Mucosa of rectum (tissue), 2 donors: ENCODE results near the gene NR1H4.
A peak's percentile ranks its signal among the peaks of the same experiment; 100 is the strongest.

Source experiments
- H3K27ac ChIP-seq, 2 donors: one replicate each; pipeline ENCODE4 v1.7.0; 2013; ENCODE audit warnings: inconsistent platforms in 2 of 2, low read depth in 2 of 2, low read length in 2 of 2
- H3K27me3 ChIP-seq, 2 donors: one replicate each; pipeline ENCODE4 v1.7.0; 2013; ENCODE audit warnings: low read length in 2 of 2; ENCODE audit not compliant: control insufficient read depth in 2 of 2, insufficient read depth in 2 of 2
- H3K36me3 ChIP-seq, 2 donors: one replicate each; pipeline ENCODE4 v1.7.0; 2013; ENCODE audit warnings: low read length in 2 of 2; ENCODE audit not compliant: control insufficient read depth in 2 of 2, insufficient read depth in 2 of 2
- H3K4me1 ChIP-seq, 2 donors: one replicate each; pipeline ENCODE4 v1.7.0; 2013; ENCODE audit warnings: low read length in 2 of 2, mild to moderate bottlenecking in 1 of 2; ENCODE audit not compliant: control insufficient read depth in 2 of 2, insufficient read depth in 2 of 2
- H3K4me3 ChIP-seq, 2 donors: one replicate each; pipeline ENCODE4 v1.7.0; 2013; ENCODE audit warnings: low read length in 2 of 2
- H3K9ac ChIP-seq, 2 donors: one replicate each; pipeline ENCODE4 v1.7.0; 2013; ENCODE audit warnings: low read length in 2 of 2, low read depth in 1 of 2, mild to moderate bottlenecking in 1 of 2
- H3K9me3 ChIP-seq, 2 donors: one replicate each; pipeline ENCODE4 v1.7.0; 2013; ENCODE audit warnings: low read length in 2 of 2; ENCODE audit not compliant: control insufficient read depth in 2 of 2
- donor health status: healthy.
- donor health status: Normal muscosa, but diverticular disease.

NR1H4 gene

DNA sequence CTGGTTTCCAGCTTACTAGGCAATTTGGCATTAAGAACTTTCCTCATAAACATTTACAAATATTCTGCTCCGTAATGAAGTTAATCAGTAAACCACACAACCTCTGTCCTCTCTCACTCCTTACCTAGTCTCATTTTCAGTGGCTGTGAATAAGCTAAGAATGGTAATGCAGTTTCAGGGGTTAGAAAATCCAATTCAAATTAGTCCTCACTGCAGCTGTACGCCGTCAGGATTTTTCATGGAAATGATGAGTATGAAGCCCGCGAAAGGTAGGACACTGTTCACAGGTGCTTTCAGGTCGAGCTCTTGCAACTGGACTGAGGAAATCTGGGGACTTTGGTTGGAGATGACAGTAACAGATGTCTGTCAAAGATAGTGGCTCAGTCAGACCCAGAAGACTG lies 29.6 kb downstream of the NR1H4 start:
- H3K9me3 ChIP-seq = no peaks in the 10 kb centered on the region
- H3K36me3 ChIP-seq = no peaks in the 10 kb centered on the region
- H3K4me1 ChIP-seq = peaks cover 0 to 11% of the 10 kb centered on the region in 2 donors
- peak overlapping the region; percentile 60 to 66 for H3K4me3 ChIP-seq
- peak overlapping the region in 1 of 2 donors; percentile 24 for H3K9ac ChIP-seq
- peak overlapping the region; percentile 38 to 54 for H3K27ac ChIP-seq
- H3K27me3 ChIP-seq = no peaks in the 10 kb centered on the region

DNA sequence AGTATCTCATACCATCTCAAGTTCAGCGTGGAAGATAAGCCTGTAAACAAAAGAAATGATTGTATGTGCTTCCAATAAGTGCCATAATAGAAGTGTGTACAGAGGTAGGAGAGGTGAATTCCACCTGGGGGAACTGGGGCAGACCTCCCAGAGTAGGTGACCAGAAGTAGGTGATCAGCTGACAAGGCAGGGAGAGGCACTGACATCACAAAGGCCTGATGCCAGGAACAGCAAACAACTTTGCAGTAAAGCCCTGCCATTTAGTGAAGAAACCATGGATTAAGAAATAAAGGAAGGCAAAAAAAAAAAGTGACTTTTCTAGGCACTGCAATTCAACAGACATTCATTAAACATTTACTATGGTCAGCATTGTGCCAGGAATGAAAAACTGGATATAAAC lies 31.1 kb downstream of the NR1H4 start:
- peak overlapping the region; percentile 53 to 73 for H3K27ac ChIP-seq
- H3K4me1 ChIP-seq = peaks cover 0 to 11% of the 10 kb centered on the region in 2 donors
- no peaks in the 10 kb centered on the region for H3K27me3 ChIP-seq
- H3K9me3 ChIP-seq = no peaks in the 10 kb centered on the region
- peak overlapping the region in 1 of 2 donors; percentile 17 for H3K4me3 ChIP-seq
- H3K9ac ChIP-seq = peak overlapping the region in 1 of 2 donors; percentile 35
- no peaks in the 10 kb centered on the region for H3K36me3 ChIP-seq

DNA sequence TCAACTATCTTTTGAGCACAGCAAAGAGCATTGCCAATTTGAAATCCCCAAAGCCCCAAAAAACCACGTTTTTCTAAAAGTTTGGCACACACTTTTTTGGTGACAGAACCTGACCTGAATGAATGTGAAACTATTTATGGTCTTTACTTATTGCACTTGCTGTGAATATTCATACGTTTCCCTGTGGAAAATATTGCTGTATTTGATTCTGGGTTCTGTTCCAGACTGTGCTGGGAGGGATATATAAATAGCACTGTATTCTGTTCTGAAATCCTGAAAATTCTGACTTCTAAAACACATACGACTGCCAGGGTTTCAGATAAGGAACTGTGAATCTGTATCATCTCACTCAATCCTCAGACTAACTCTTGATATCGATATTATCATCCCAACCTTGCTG lies 35.1 kb downstream of the NR1H4 start:
- Histone ChIP-seq H3K9me3 (no peaks in the 10 kb centered on the region), H3K4me3 (no peak overlapping the region), H3K27ac (no peak overlapping the region), H3K9ac (no peak overlapping the region), H3K27me3 (no peaks in the 10 kb centered on the region), H3K4me1 (peaks cover 0 to 8% of the 10 kb centered on the region in 2 donors), H3K36me3 (no peaks in the 10 kb centered on the region)

DNA sequence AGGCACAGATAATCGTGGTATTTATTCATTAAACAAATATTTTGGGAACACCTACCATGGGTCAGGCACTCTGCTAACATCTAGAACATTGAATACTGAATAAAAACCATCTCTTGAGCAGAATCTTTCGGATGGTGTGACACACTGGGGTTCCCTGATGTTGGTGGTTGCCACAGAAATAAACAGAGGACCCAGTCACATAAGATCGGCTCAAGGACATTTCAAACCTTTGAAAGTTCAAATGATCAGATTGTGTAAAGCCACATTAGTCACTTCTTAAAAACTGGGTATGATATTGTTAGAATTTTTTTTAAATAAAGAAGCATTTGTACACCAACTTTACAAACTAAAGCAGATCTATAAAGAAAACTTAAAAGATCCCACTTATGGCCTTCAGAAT lies 39.0 kb downstream of the NR1H4 start:
- Histone ChIP-seq H3K4me3 (no peak overlapping the region), H3K27ac (no peak overlapping the region), H3K9me3 (no peaks in the 10 kb centered on the region), H3K27me3 (no peaks in the 10 kb centered on the region), H3K36me3 (no peaks in the 10 kb centered on the region), H3K9ac (no peak overlapping the region), H3K4me1 (no peaks in the 10 kb centered on the region)

DNA sequence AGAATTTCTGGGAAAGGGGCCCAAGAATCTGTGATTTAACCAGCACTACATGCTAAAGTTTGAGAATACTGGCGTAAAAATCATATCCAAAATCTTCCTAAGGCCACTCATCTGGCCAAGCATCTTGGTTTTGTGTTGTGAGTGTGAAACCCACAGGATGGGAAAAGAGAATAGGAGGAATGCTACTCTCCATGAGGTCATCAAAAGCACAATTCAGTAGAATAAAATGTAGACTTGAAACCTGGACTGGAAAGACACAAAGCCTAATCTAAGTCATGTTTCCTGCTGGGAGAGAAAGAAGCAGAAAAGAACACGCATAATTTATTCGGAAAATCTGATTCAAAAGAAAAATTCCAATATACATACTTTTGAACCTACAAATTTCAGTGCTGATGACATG lies 42.3 kb downstream of the NR1H4 start:
- H3K27me3 ChIP-seq = no peaks in the 10 kb centered on the region
- H3K4me3 ChIP-seq = no peak overlapping the region
- peaks cover 0 to 4% of the 10 kb centered on the region in 2 donors for H3K4me1 ChIP-seq
- no peaks in the 10 kb centered on the region for H3K9me3 ChIP-seq
- no peak overlapping the region for H3K27ac ChIP-seq
- H3K36me3 ChIP-seq = no peaks in the 10 kb centered on the region
- H3K9ac ChIP-seq = no peak overlapping the region

DNA sequence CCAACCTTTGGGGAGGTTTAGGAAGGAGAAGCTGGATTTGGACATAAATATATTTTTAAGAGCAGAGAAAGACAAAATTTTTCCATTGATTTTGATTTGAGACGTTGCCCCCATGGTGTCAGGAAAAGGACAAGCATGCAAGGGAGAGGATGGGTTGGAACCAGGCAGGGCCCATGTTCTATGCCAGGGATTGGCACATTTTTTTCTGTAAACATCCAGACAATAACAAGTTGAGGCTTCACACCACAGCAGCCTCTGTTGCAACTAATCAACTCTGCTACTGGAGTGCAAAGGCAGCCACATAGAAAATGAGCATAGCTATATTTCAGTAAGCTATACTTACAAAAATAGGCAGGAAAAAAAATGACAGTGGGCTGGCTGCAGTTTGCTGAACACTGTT lies 44.7 kb downstream of the NR1H4 start:
- H3K27ac ChIP-seq = no peak overlapping the region
- H3K9me3 ChIP-seq = no peaks in the 10 kb centered on the region
- no peak overlapping the region for H3K4me3 ChIP-seq
- H3K4me1 ChIP-seq = peaks cover 0 to 4% of the 10 kb centered on the region in 2 donors
- H3K27me3 ChIP-seq = no peaks in the 10 kb centered on the region
- H3K9ac ChIP-seq = no peak overlapping the region
- H3K36me3 ChIP-seq = no peaks in the 10 kb centered on the region

DNA sequence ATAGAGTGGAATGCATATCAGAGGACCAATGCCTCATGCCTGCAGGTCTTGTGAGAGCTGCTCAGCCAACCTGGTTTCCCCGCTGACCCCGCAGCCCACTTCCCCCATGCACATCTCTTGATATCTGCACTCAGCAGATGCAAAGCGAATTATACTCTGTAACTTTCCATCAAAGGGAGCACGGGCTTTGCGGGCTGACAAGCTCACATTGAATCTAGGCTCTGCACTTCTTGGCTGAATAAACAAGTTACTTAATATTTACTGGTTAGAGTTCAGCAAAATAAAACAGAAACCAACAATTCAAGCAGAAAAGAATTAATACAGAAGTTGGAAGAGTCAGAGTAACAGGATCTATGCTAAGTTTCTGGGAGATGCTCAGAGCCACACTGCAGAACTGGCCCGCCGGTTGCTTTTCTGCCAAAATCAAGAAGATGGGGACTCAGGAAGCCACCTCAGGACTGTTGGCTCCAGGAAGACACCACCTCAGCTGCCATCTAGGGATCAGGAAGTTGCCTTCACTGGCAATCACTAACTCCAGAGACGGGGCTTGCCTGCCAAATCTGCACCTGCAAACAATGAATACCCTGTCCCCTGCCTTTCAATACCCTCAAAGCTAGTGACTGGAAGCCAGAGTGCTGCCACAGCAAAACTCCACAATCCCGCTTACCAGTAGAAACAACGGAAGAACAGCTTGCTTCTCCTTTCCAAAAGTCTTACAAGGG lies 46.5 kb downstream of the NR1H4 start:
- no peaks in the 10 kb centered on the region for H3K27me3 ChIP-seq
- no peaks in the 10 kb centered on the region for H3K36me3 ChIP-seq
- no peak overlapping the region for H3K4me3 ChIP-seq
- no peak overlapping the region for H3K27ac ChIP-seq
- H3K9me3 ChIP-seq = no peaks in the 10 kb centered on the region
- peaks cover 0 to 4% of the 10 kb centered on the region in 2 donors for H3K4me1 ChIP-seq
- H3K9ac ChIP-seq = no peak overlapping the region

DNA sequence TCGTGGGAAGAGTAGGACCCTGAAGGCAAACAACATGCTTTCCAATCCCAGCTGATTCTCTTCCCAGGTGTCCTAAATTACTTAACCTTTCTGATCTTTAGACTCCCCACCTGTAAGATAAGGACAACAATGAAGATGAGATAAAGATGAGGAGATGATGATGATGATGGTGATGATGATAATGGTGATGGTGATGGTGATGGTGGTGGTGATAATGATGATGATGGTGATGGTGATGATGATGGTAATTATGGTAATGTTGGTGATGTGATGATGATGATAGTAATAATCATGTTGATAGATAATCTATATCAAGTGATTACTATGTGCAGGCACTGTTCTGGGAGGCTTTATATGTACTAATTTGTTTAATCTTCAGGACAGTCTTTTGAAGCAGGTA lies 48.3 kb downstream of the NR1H4 start:
- H3K27ac ChIP-seq = no peak overlapping the region
- peaks cover 0 to 4% of the 10 kb centered on the region in 2 donors for H3K4me1 ChIP-seq
- no peaks in the 10 kb centered on the region for H3K27me3 ChIP-seq
- no peak overlapping the region for H3K4me3 ChIP-seq
- no peak overlapping the region for H3K9ac ChIP-seq
- no peaks in the 10 kb centered on the region for H3K9me3 ChIP-seq
- H3K36me3 ChIP-seq = no peaks in the 10 kb centered on the region

DNA sequence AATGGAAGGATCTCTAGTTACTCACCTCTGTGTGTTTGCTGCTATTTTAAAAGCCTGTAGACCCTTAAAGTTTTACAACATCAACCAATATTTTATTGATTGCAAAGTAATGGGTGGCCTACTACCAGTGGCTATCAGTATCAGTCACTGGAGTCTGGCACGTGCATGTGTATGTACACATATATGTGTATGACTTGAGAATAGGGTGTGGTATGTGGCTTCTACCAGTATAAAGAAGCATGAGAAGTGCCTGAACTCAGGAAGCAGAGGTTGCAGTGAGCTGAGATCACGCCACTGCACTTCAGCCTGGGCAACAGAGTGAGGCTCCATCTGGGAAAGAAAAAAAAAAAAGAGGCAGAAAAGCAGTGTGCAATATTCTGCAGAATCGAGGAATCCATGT lies 54.4 kb downstream of the NR1H4 start:
- H3K9ac ChIP-seq = no peak overlapping the region
- H3K4me3 ChIP-seq = no peak overlapping the region
- H3K4me1 ChIP-seq = no peaks in the 10 kb centered on the region
- no peaks in the 10 kb centered on the region for H3K27me3 ChIP-seq
- no peak overlapping the region for H3K27ac ChIP-seq
- no peaks in the 10 kb centered on the region for H3K36me3 ChIP-seq
- H3K9me3 ChIP-seq = no peaks in the 10 kb centered on the region

DNA sequence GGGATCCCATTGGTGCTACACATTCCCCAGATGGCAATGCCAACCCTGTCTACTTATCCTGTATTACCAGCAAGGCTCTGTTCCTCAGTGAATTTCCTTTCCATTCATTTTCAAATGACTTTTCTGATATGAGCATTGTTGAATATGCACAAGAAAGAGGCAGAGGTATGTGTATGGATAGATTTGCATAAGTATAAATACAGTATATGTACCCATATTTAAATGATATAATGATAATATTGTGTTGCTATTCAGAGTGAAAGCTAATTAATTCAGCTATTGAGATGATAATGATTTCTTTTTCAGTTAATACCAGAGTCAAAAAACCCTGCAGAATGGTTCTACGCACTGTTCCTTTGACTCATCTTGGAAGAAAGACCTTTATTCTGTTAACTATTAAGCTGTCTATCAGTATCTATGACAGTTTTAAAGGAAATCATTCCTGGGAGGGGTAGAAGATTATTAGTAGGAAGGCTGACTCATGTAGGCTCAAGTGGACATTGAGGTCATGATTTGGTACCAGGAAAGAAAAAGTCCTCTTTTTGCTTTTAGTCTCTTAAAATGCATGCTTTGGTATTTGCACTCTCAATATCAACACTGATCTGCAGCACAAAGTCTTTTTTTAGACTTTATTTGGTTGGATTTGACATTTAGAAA lies 54.9 kb downstream of the NR1H4 start:
- Histone ChIP-seq H3K4me3 (no peak overlapping the region), H3K27ac (no peak overlapping the region), H3K36me3 (no peaks in the 10 kb centered on the region), H3K27me3 (no peaks in the 10 kb centered on the region), H3K4me1 (no peaks in the 10 kb centered on the region), H3K9ac (no peak overlapping the region), H3K9me3 (no peaks in the 10 kb centered on the region)
